DND-41 (cell line): ENCODE data around the gene PDXK.

Experiments used
- ATAC-seq: fragments of 200-7000 bp; cut with Tn5 transposase; 3 replicates; pipeline ENCODE4 v1.9.1; 2021; ENCODE audit warnings: low read depth; ENCODE audit not compliant: insufficient read depth
- DNase-seq: peaks from one replicate; pipeline ENCODE4 v3.0.0-alpha.2; 2020
- H2AFZ ChIP-seq: 2 replicates; pipeline ENCODE4 v1.6.0; 2012; ENCODE audit warnings: low read depth, low read length
- H3K27ac ChIP-seq: 2 replicates; pipeline ENCODE4 v1.5.1; 2012; ENCODE audit warnings: low read length, inconsistent platforms
- H3K27me3 ChIP-seq: fragments of 200-600 bp; sonication (generic); 2 replicates; pipeline ENCODE4 v1.6.0; 2012; ENCODE audit warnings: low read length, mild to moderate bottlenecking, inconsistent platforms; ENCODE audit not compliant: insufficient read depth, poor library complexity
- H3K36me3 ChIP-seq: 2 replicates; pipeline ENCODE4 v1.5.1; 2012; ENCODE audit warnings: low read length, inconsistent platforms; ENCODE audit not compliant: insufficient read depth
- H3K4me1 ChIP-seq: 2 replicates; pipeline ENCODE4 v1.5.1; 2012; ENCODE audit warnings: mild to moderate bottlenecking, low read length; ENCODE audit not compliant: insufficient read depth
- H3K4me2 ChIP-seq: 2 replicates; pipeline ENCODE4 v1.6.0; 2012; ENCODE audit warnings: mild to moderate bottlenecking, moderate library complexity, low read length, inconsistent platforms; ENCODE audit not compliant: insufficient read depth
- H3K4me3 ChIP-seq, 2 experiments: fragments of 200-600 bp in 1 of 2; shearing (Covaris generic) in 1 of 2; 2 replicates each; pipeline ENCODE4 v1.5.1; 2012 to 2016; ENCODE audit warnings: inconsistent platforms in 2 of 2, low read length in 2 of 2, mild to moderate bottlenecking in 2 of 2, low read depth in 1 of 2, moderate library complexity in 1 of 2
- H3K79me2 ChIP-seq: 2 replicates; pipeline ENCODE4 v1.6.0; 2012; ENCODE audit warnings: low read length, inconsistent platforms; ENCODE audit not compliant: insufficient read depth
- H3K9ac ChIP-seq: 2 replicates; pipeline ENCODE4 v1.6.0; 2012; ENCODE audit warnings: low read depth, mild to moderate bottlenecking, inconsistent platforms, low read length, moderate library complexity
- H3K9me3 ChIP-seq: 2 replicates; pipeline ENCODE4 v1.5.1; 2012; ENCODE audit warnings: low read length, moderate library complexity, mild to moderate bottlenecking, inconsistent platforms; ENCODE audit not compliant: insufficient read depth, severe bottlenecking
- H4K20me1 ChIP-seq: 2 replicates; pipeline ENCODE4 v1.6.0; 2012; ENCODE audit warnings: low read length; ENCODE audit not compliant: insufficient read depth
- EZH2 ChIP-seq: IDR thresholded peaks from 3 replicates; pipeline ENCODE4 v1.6.1; 2012; ENCODE audit warnings: borderline replicate concordance, low read depth, mild to moderate bottlenecking, moderate library complexity, low read length, inconsistent platforms; ENCODE audit not compliant: severe bottlenecking
- TF ChIP-seq, protein P1 (sequence below): IDR thresholded peaks from 2 replicates; pipeline ENCODE4 v1.5.1; 2012; ENCODE audit warnings: borderline replicate concordance, low read length, moderate library complexity, mild to moderate bottlenecking; ENCODE audit not compliant: poor library complexity, severe bottlenecking; ENCODE audit errors: extremely low read depth

Gene PDXK

DNA sequence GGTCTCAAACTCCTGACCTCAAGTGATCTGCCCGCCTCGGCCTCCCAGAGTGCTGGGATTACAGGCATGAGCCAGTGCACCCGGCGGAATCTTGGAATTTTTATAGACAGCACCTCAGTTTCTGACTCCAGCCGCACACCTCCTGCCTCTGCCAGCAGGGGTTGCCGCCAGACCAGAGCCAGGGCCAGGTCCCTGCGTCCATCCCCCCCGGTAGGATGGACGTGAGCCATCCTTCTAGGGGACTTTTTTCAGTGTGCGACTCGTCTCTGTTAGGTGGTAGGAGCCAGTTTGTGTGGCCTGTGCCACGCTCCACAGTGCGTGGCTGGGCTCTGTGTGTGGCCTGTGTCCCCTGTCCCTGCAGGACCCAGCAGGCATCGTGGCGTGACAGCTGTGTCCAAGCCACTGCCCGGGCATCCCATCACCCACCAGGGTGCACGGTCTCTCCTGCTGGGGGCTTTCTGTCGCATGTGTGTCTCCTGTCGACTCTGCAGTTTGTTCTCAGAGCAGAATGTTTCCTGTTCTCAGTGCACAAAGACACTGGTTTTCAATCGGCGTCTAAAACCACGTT lies 41.5 kb downstream of the PDXK start:
- no peak overlapping the region for H3K27ac ChIP-seq
- no peak overlapping the region for H3K9ac ChIP-seq
- no peaks in the 10 kb centered on the region for H3K27me3 ChIP-seq
- H3K4me3 ChIP-seq: no peak overlapping the region
- no peaks in the 10 kb centered on the region for H4K20me1 ChIP-seq
- H3K36me3 ChIP-seq: peaks cover 8% of the 10 kb centered on the region
- DNase-seq: no peak
- no peaks in the 10 kb centered on the region for H3K4me1 ChIP-seq
- H3K79me2 ChIP-seq: no peaks in the 10 kb centered on the region
- no peak overlapping the region for H2AFZ ChIP-seq
- H3K9me3 ChIP-seq: no peaks in the 10 kb centered on the region
- no peak overlapping the region for H3K4me2 ChIP-seq
- no peak for TF ChIP-seq EZH2
- TF ChIP-seq, protein P1, sequence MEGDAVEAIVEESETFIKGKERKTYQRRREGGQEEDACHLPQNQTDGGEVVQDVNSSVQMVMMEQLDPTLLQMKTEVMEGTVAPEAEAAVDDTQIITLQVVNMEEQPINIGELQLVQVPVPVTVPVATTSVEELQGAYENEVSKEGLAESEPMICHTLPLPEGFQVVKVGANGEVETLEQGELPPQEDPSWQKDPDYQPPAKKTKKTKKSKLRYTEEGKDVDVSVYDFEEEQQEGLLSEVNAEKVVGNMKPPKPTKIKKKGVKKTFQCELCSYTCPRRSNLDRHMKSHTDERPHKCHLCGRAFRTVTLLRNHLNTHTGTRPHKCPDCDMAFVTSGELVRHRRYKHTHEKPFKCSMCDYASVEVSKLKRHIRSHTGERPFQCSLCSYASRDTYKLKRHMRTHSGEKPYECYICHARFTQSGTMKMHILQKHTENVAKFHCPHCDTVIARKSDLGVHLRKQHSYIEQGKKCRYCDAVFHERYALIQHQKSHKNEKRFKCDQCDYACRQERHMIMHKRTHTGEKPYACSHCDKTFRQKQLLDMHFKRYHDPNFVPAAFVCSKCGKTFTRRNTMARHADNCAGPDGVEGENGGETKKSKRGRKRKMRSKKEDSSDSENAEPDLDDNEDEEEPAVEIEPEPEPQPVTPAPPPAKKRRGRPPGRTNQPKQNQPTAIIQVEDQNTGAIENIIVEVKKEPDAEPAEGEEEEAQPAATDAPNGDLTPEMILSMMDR: no peak
- ATAC-seq: no peak

DNA sequence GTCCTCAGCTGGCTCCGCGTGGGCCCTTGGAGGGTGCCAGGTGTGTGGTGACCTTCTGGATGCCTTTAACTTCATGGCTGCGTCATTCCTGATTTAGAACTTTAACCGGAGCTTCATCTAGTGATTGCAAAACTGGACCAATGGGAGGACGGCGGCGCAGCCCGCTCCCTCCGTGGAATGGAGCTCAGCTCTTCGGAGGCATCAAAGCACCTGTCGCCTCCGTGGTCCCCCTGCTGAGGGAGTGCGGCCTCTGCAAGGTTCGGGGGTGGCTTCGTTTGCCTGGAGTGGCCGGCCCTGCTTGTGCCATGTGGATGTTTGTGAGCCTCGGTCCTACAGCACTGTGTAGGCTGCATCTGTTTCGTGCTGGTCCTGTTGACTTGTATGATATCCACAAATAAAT lies 43.0 kb downstream of the PDXK start:
- H3K9ac ChIP-seq: no peak overlapping the region
- no peak for DNase-seq

DNA sequence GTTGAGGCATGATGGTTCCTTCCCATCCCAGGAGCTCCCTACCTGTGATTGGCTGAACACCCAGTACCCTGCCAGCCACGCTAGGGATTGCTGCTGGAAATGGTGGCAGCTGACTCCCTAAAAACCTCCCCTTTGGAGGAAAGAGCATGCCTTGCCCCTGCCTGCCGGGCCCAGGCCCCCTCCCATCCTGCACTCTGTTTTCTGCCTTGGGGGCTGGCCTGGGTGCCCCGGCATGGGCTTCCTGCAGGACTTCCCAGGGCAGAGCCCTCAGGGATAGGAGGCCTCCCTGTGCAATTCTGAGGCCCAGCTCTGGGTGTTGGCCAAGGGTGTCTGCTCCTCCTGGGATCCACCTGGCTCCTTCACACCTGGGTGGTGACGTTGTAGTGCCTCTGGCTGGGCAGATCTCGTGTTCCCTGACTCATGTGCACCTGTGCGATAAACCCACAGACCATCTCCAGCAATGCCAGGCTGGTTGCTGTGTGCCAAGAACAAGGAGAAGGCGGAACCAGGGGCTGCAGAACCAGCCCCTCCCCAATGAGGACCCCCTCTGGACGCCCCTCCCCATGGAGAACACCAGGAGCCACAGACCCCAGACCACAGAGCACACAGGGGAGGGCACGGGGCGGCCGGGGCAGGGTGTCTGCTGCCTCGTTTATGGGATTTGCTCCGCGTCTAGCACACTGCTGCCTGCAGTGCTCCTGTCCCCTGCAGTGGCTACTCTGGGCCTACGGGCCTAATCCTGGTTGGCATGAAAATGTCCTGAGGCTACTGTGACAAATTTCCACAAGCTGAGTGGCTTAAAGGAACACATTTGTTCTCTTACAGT lies 43.6 kb downstream of the PDXK start:
- Histone ChIP-seq H2AFZ (no peak overlapping the region), H3K27ac (no peak overlapping the region), H3K4me3 (no peak overlapping the region), H3K4me1 (no peaks in the 10 kb centered on the region), H3K9ac (no peak overlapping the region), H3K9me3 (no peaks in the 10 kb centered on the region), H3K27me3 (no peaks in the 10 kb centered on the region), H3K36me3 (no peaks in the 10 kb centered on the region), H3K79me2 (no peaks in the 10 kb centered on the region), H4K20me1 (no peaks in the 10 kb centered on the region), H3K4me2 (no peak overlapping the region)
- ATAC-seq: no peak
- DNase-seq: no peak
- TF ChIP-seq, protein P1: no peak
- no peak for TF ChIP-seq EZH2

More for the DNA sequence above, 43.0 kb downstream of the PDXK start:
- H3K9me3 ChIP-seq: no peaks in the 10 kb centered on the region
- peaks cover 3% of the 10 kb centered on the region; the same call in 1 of the 2 replicates for H3K36me3 ChIP-seq
- TF ChIP-seq EZH2: no peak
- TF ChIP-seq, protein P1: no peak
- no peaks in the 10 kb centered on the region for H3K79me2 ChIP-seq
- H3K4me1 ChIP-seq: no peaks in the 10 kb centered on the region
- H3K4me2 ChIP-seq: no peak overlapping the region
- H3K27ac ChIP-seq: no peak overlapping the region
- ATAC-seq: no peak
- H4K20me1 ChIP-seq: no peaks in the 10 kb centered on the region
- H3K4me3 ChIP-seq: no peak overlapping the region
- no peak overlapping the region for H2AFZ ChIP-seq
- H3K27me3 ChIP-seq: no peaks in the 10 kb centered on the region
